OCI-M1 (cell line): ENCODE data around the gene RPS26.

Experiments
- DNase-seq: peaks from one replicate; lab custom pipeline; 2025; lab: John Stamatoyannopoulos, UW

Gene RPS26

DNA sequence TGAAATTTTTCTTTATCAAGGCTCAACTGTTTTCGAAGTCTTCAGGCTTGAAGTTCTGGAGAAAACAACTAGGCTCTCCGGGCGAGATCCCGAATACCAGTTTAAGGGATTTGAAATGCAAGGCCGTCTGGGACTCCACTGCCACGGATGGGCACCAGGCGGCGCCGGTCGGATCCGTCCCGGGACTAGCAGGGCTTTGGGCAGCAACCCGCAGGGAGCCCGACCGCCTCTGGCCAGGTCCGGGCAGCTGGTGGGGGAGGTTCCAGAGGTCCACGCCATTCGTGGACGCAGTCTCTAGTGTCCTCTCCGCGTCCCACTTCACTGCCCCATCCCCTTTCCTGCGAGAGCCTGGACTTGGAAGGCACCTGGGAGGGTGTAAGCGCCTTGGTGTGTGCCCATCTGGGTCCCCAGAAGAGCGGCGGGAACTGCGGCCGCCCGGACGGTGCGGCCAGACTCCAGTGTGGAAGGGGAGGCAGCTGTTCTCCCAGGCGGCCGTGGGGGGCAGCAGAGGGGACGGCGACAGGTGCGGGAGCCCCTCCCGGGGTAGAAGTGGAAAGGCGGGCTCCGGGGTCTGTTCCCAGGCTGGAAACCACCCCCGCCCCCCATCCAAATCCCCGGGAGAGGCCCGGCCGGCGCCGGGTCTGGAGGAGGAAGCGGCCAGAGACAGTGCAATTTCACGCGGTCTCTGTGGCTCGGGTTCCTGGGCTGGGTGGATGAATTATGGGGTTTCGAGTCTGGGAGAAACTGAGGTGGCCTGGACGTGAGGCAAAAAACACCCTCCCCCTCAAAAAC, 37.4 kb downstream of the RPS26 start:
- peak; percentile 92 for DNase-seq

DNA sequence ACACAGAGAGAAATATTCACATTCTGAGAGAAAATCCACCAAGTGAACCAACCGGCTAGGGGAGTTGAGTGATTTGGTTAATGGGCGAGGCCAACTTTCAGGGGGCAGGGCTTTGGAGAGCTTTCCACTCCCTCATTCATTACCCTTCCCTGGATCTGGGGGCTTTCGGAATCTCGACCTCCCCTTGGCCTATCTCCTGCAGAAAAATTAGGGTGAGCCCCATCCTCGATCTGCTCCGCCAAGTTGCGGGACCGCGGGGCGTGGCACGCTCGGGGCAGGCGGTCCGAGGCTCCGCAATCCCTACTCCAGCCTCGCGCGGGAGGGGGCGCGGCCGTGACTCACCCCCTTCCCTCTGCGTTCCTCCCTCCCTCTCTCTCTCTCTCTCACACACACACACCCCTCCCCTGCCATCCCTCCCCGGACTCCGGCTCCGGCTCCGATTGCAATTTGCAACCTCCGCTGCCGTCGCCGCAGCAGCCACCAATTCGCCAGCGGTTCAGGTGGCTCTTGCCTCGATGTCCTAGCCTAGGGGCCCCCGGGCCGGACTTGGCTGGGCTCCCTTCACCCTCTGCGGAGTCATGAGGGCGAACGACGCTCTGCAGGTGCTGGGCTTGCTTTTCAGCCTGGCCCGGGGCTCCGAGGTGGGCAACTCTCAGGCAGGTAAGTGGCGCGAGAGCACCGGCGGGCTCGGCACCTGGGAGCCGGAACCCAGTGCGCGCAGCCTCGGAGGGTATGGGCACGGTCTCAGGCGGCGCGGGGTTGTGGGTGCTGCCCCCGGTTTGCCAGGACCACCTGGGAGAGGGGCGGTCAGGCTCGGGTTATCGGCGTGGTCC, 38.2 kb downstream of the RPS26 start, which contains the start of gene ERBB3:
Gene ERBB3 (plus strand): TSS at position 443 of the 833 bp plus-strand sequence. CDS start 136 bp downstream, at position 579.
- DNase-seq = peak; percentile 69

- DNase-seq = no peak
Measured at GRCh38 chr12:56080556-56081138, 38.9 kb downstream of the RPS26 start.

- no peak for DNase-seq
Measured at GRCh38 chr12:56081393-56082347, 40.0 kb downstream of the RPS26 start.

DNA sequence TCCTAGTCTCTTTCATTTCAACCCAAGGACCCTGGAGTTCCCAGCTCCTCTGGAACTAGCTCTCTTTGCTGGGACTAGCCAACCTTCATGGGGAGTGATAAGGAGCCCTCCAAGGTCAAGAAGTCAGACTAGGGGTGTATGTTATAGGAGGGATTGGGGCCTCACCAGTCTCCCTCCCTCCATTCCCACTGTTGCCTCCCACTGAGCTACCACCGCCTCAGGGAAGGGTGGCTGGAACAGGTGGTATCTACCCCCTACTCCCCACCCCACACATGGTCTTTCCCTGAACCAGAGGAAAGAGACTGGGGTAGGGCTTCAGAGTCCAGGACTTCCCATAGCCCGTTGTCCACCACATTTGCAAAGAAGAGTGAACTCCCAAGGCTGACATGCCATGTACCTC, 40.7 kb downstream of the RPS26 start:
- DNase-seq = no peak

GRCh38 chr12:56082967-56083366, 41.2 kb downstream of the RPS26 start:
- DNase-seq = no peak

- peak; percentile 56 for DNase-seq
Measured at GRCh38 chr12:56084958-56085543, 43.3 kb downstream of the RPS26 start.

DNA sequence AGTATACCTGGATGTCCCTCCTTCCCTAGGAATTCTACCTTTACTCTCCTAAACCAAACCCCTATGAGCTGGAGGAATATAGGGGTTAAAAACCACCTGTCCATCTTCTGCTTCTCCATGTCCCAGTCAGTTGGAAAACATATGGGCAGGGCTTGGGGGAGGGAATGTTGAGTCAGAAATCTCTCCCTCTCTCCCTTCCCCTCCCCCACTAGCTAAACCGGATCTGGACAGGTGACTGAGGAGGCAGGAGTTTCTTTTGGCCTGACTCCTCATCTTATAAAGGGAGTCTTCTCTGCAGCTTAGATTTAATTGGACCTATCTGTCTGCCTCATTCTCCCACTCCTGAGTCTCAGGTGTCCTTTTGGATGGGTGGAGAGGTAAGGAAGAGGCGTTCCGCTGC, 44.4 kb downstream of the RPS26 start:
- DNase-seq = no peak

DNA sequence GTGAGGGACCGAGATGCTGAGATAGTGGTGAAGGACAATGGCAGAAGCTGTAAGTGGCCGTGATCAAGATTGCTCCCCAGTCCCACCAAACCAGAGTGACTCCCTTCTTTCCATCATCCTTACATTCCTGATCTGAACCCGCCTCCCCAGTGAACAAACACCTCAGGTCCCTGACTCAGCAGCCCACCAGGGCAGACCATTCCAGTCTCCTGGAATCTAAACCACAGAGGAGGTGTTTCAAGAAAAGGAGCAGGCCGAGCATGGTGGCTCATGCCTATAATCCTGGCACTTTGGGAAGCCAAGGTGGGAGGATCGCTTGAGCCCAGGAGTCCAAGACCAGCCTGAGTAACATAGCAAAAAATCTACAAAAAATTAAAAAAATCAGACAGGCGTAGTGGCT, 44.9 kb downstream of the RPS26 start:
- no peak for DNase-seq

DNA sequence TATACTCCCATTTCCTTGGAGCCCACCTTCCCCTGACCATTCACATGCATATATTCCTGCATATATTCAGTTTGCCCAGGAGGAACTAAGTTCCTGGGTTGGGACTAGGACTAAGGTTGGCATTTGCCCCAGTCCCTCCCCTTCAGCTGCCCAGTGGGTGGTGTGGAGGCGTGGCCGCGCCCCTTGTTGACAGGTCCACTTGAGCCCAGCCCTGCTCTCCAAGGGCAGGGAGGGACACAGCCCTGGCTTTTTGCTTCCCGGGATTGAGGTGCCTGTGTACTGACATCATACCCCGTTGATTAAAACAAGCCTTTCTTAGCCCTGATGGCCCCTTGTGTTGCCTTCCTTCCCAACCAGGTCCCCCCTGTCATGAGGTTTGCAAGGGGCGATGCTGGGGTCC, 45.5 kb downstream of the RPS26 start:
- no peak for DNase-seq
